ENCODE results near the gene GHDC.

Gene GHDC

GRCh38 chr17:42182927-42183734, 11.2 kb downstream of the GHDC start:
- no peak for DNase-seq

GRCh38 chr17:42181851-42182207, 12.5 kb downstream of the GHDC start:
- DNase-seq, result no peak

- peak; percentile 64 to 85 (median 74) for DNase-seq
These were observed 13.1 kb downstream of the GHDC start, which contains the start of gene KCNH4 for GRCh38 chr17:42180922-42181850. KCNH4 (minus strand) TSS chr17:42181142; CDS start chr17:42180945, 197 bp downstream.

- DNase-seq, result no peak
These were observed 13.8 kb downstream of the GHDC start for GRCh38 chr17:42180411-42180921.

GRCh38 chr17:42179911-42180410, 14.3 kb downstream of the GHDC start:
- DNase-seq, result peak in 4 of 6 experiments; percentile 6 to 23 (median 18)

- no peak for DNase-seq
These were observed 15.0 kb downstream of the GHDC start for GRCh38 chr17:42179335-42179734.

GRCh38 chr17:42178817-42179216, 15.5 kb downstream of the GHDC start:
- no peak for DNase-seq

- DNase-seq, result no peak
These were observed 16.6 kb downstream of the GHDC start for GRCh38 chr17:42177684-42178083.

- DNase-seq, result no peak
These were observed 20.0 kb downstream of the GHDC start for GRCh38 chr17:42174126-42174783.

- no peak for DNase-seq
These were observed 22.5 kb downstream of the GHDC start for GRCh38 chr17:42171831-42172230.

GRCh38 chr17:42169351-42169750, 24.9 kb downstream of the GHDC start:
- DNase-seq, result no peak

GRCh38 chr17:42167807-42168206, 26.5 kb downstream of the GHDC start:
- DNase-seq, result no peak

- no peak for DNase-seq
These were observed 28.0 kb downstream of the GHDC start for GRCh38 chr17:42166196-42166763.

GRCh38 chr17:42165751-42166150, 28.5 kb downstream of the GHDC start:
- no peak for DNase-seq

- no peak for DNase-seq
These were observed 30.4 kb downstream of the GHDC start for GRCh38 chr17:42163696-42164407.

GRCh38 chr17:42163113-42163512, 31.2 kb downstream of the GHDC start:
- peak in 1 of 6 experiments; percentile 6 for DNase-seq

GRCh38 chr17:42160531-42160910, 33.8 kb downstream of the GHDC start:
- DNase-seq, result no peak

GRCh38 chr17:42159796-42160530, 34.3 kb downstream of the GHDC start:
- DNase-seq, result no peak

- no peak for DNase-seq
These were observed 38.7 kb downstream of the GHDC start for GRCh38 chr17:42155614-42156045.

- DNase-seq, result no peak
These were observed 40.2 kb downstream of the GHDC start for GRCh38 chr17:42153919-42154742.

Measured in stimulated activated naive CD4-positive, alpha-beta T cell (primary cell).